IMR-90 (cell line): ENCODE data around the gene TET1. TPM values are rescaled to one million over a fixed set of nuclear protein-coding genes. Genes with fewer than 3 reads are reported as not detected.
A peak's percentile ranks its signal among the peaks of the same experiment; 100 is the strongest.

Source experiments
- ATAC-seq: fragments of 200-7000 bp; cut with Tn5 transposase; 2 replicates; pipeline ENCODE4 v1.9.1; 2020; ENCODE audit warnings: low read depth, mild to moderate bottlenecking, moderate library complexity
- BruUV-seq: library from RNA; stranded (reverse); fragments of 400-500 nt; replicated peaks from 2 replicates; lab custom pipeline; 2021; lab: Mats Ljungman, UMichigan
- CTCF ChIA-PET: fragments of 300-600 bp; formaldehyde crosslinking; extraction: SDS; loops from one replicate; lab custom pipeline; 2021; ENCODE audit warnings: antibody characterized with exemption; lab: Yijun Ruan, JAX
- POLR2A ChIA-PET: fragments of 300-600 bp; sonication (Branson Sonifier 250); formaldehyde crosslinking; loops from one replicate; lab custom pipeline; 2022; ENCODE audit warnings: antibody characterized with exemption; ENCODE audit not compliant: unreplicated experiment; lab: Charles Lee
- DNase-seq: peaks from one replicate; pipeline ENCODE4 v3.0.0; 2013
- H2AFZ ChIP-seq: replicated peaks from 2 replicates; pipeline ENCODE3; 2013; ENCODE audit warnings: low read length, mild to moderate bottlenecking; ENCODE audit not compliant: poor library complexity
- H2AK5ac ChIP-seq: 2 replicates; pipeline ENCODE4 v1.6.1; 2013; ENCODE audit warnings: low read depth, low read length, inconsistent platforms
- H2AK9ac ChIP-seq: replicated peaks from 2 replicates; pipeline ENCODE3; 2013; ENCODE audit warnings: mild to moderate bottlenecking, low read depth, low read length, moderate library complexity; ENCODE audit not compliant: poor library complexity
- H2BK120ac ChIP-seq: 2 replicates; pipeline ENCODE4 v1.6.1; 2013; ENCODE audit warnings: low read depth, low read length, inconsistent platforms
- H2BK15ac ChIP-seq: 3 replicates; pipeline ENCODE4 v1.6.1; 2013; ENCODE audit warnings: low read depth, low read length, inconsistent platforms
- H2BK20ac ChIP-seq: 2 replicates; pipeline ENCODE4 v1.6.1; 2013; ENCODE audit warnings: low read depth, mild to moderate bottlenecking, inconsistent platforms, low read length, moderate library complexity
- H2BK5ac ChIP-seq: 2 replicates; pipeline ENCODE4 v1.6.1; 2013; ENCODE audit warnings: mild to moderate bottlenecking, low read depth, low read length, inconsistent platforms; ENCODE audit not compliant: poor library complexity, severe bottlenecking
- H3K14ac ChIP-seq: replicated peaks from 2 replicates; pipeline ENCODE4 v1.6.1; 2013; ENCODE audit warnings: low read depth, low read length, inconsistent platforms
- H3K18ac ChIP-seq: 2 replicates; pipeline ENCODE4 v1.6.1; 2013; ENCODE audit warnings: low read depth, low read length, control low read depth
- H3K23ac ChIP-seq: 2 replicates; pipeline ENCODE4 v1.6.1; 2013; ENCODE audit warnings: low read depth, low read length, inconsistent platforms
- H3K27ac ChIP-seq: 2 replicates; pipeline ENCODE4 v1.5.1; 2013; ENCODE audit warnings: mild to moderate bottlenecking, control low read depth, low read length; ENCODE audit not compliant: insufficient read depth
- H3K27me3 ChIP-seq: 2 replicates; pipeline ENCODE4 v1.6.1; 2013; ENCODE audit warnings: low read length; ENCODE audit not compliant: control insufficient read depth, insufficient read depth
- H3K36me3 ChIP-seq: 2 replicates; pipeline ENCODE4 v1.6.1; 2013; ENCODE audit warnings: low read length, mixed read lengths; ENCODE audit not compliant: control insufficient read depth, insufficient read depth
- H3K4ac ChIP-seq: 2 replicates; pipeline ENCODE4 v1.6.1; 2013; ENCODE audit warnings: low read depth, low read length, inconsistent platforms
- H3K4me1 ChIP-seq: 2 replicates; pipeline ENCODE4 v1.6.1; 2013; ENCODE audit warnings: low read length, mixed read lengths; ENCODE audit not compliant: control insufficient read depth, insufficient read depth
- H3K4me2 ChIP-seq: 2 replicates; pipeline ENCODE4 v1.6.1; 2013; ENCODE audit warnings: low read depth, mild to moderate bottlenecking, control low read depth, low read length, moderate library complexity
- H3K4me3 ChIP-seq: 2 replicates; pipeline ENCODE4 v1.5.1; 2013; ENCODE audit warnings: low read depth, mild to moderate bottlenecking, control low read depth, low read length, moderate library complexity; ENCODE audit not compliant: insufficient read depth
- H3K56ac ChIP-seq: 2 replicates; pipeline ENCODE4 v1.6.1; 2013; ENCODE audit warnings: low read length, inconsistent platforms; ENCODE audit not compliant: insufficient read depth; ENCODE audit errors: extremely low read depth
- H3K79me1 ChIP-seq, 2 experiments: 2 replicates each; pipeline ENCODE4 v1.6.1; 2013; ENCODE audit warnings: low read length in 2 of 2, inconsistent platforms in 1 of 2, low read depth in 1 of 2
- H3K9ac ChIP-seq: 2 replicates; pipeline ENCODE4 v1.6.1; 2013; ENCODE audit warnings: low read depth, low read length, control low read depth
- H3K9me1 ChIP-seq: 2 replicates; pipeline ENCODE4 v1.6.1; 2013; ENCODE audit warnings: low read length, inconsistent platforms; ENCODE audit not compliant: insufficient read depth
- H3K9me3 ChIP-seq: 2 replicates; pipeline ENCODE4 v1.6.1; 2013; ENCODE audit warnings: low read length; ENCODE audit not compliant: control insufficient read depth, insufficient read depth
- H4K20me1 ChIP-seq: 2 replicates; pipeline ENCODE4 v1.6.1; 2013; ENCODE audit warnings: low read length, inconsistent platforms; ENCODE audit not compliant: insufficient read depth
- H4K5ac ChIP-seq: 2 replicates; pipeline ENCODE4 v1.6.1; 2013; ENCODE audit warnings: mild to moderate bottlenecking, low read depth, low read length, control low read depth
- H4K8ac ChIP-seq, 2 experiments: 2 replicates each; pipeline ENCODE4 v1.6.1; 2013; ENCODE audit warnings: low read depth in 2 of 2, low read length in 2 of 2, control low read depth in 1 of 2, inconsistent platforms in 1 of 2
- H4K91ac ChIP-seq: 2 replicates; pipeline ENCODE4 v1.6.1; 2013; ENCODE audit warnings: low read depth, low read length, inconsistent platforms; ENCODE audit not compliant: insufficient read depth
- BHLHE40 ChIP-seq: fragments of 150-350 bp; IDR thresholded peaks from 2 replicates; pipeline ENCODE4 v1.6.1; 2016; ENCODE audit warnings: mild to moderate bottlenecking, low read depth, low read length
- CEBPB ChIP-seq: IDR thresholded peaks from 2 replicates; pipeline ENCODE4 v1.6.1; 2012; ENCODE audit warnings: low read depth, low read length, improper control_type of control experiment
- CHD1 ChIP-seq: IDR thresholded peaks from 2 replicates; pipeline ENCODE4 v1.6.1; 2012; ENCODE audit warnings: low read depth, low read length, improper control_type of control experiment
- CTCF ChIP-seq: conservative IDR thresholded peaks from 2 replicates; pipeline ENCODE4 v1.5.1; 2012; ENCODE audit warnings: mild to moderate bottlenecking, low read depth, low read length, improper control_type of control experiment
- ELK1 ChIP-seq: fragments of 150-350 bp; IDR thresholded peaks from 2 replicates; pipeline ENCODE4 v1.6.1; 2016; ENCODE audit warnings: low read depth, mild to moderate bottlenecking, low read length, moderate library complexity, borderline replicate concordance
- MAFK ChIP-seq: IDR thresholded peaks from 2 replicates; pipeline ENCODE4 v1.6.1; 2012; ENCODE audit warnings: low read depth, low read length, improper control_type of control experiment
- MAZ ChIP-seq: IDR thresholded peaks from 2 replicates; pipeline ENCODE4 v1.6.1; 2012; ENCODE audit warnings: low read depth, mild to moderate bottlenecking, low read length, improper control_type of control experiment, moderate library complexity, borderline replicate concordance
- NFE2L2 ChIP-seq: fragments of 150-350 bp; IDR thresholded peaks from 2 replicates; pipeline ENCODE4 v1.6.1; 2016; ENCODE audit warnings: low read depth, mild to moderate bottlenecking, low read length
- POLR2A ChIP-seq: IDR thresholded peaks from 2 replicates; pipeline ENCODE4 v1.6.1; 2012; ENCODE audit warnings: mild to moderate bottlenecking, low read depth, low read length
- RAD21 ChIP-seq: IDR thresholded peaks from 2 replicates; pipeline ENCODE4 v1.6.1; 2012; ENCODE audit warnings: low read length, improper control_type of control experiment
- RCOR1 ChIP-seq: IDR thresholded peaks from 2 replicates; pipeline ENCODE4 v1.6.1; 2012; ENCODE audit warnings: mild to moderate bottlenecking, low read length, improper control_type of control experiment; ENCODE audit not compliant: insufficient replicate concordance
- RFX5 ChIP-seq: IDR thresholded peaks from 2 replicates; pipeline ENCODE4 v1.8.0; 2012; ENCODE audit warnings: low read depth, mild to moderate bottlenecking, low read length, moderate library complexity
- USF2 ChIP-seq: fragments of 150-350 bp; IDR thresholded peaks from 2 replicates; pipeline ENCODE4 v1.6.1; 2017; ENCODE audit warnings: mild to moderate bottlenecking, antibody characterized with exemption, low read length, low read depth
- WGBS, 2 experiments: methylation state at CpG; one replicate each; pipeline versions ENCODE4 v1.1.5 to v1.1.7; 2013; ENCODE audit warnings: missing lambda C conversion rate in 2 of 2; ENCODE audit not compliant: insufficient read length in 1 of 2; ENCODE audit errors: extremely low coverage in 2 of 2; 5-methylcytosine and 5-hydroxymethylcytosine counted together
- dilution Hi-C: fragments of 300-500 bp; cut with HindIII; formaldehyde crosslinking; loops from one replicate; pipeline ENCODE4 v1.14.3; 2018; ENCODE audit warnings: low sequenced_read_pairs; ENCODE audit not compliant: unreplicated experiment
- in situ Hi-C: fragments of 300-500 bp; cut with MboI; formaldehyde crosslinking; loops from 3 replicates; pipeline ENCODE4 v1.14.3; 2019; ENCODE audit warnings: low sequenced_read_pairs, inconsistent platforms, mixed read lengths
- intact Hi-C: fragments of 100-400 bp; cut with micrococcal nuclease; formaldehyde crosslinking; loops from 2 replicates; pipeline ENCODE4 v1.10.0; 2022
- polyA plus RNA-seq, 3 experiments: library from polyadenylated mRNA; depleted of rRNA; stranded (reverse); fragments of >200 nt; gene quantifications; 2 replicates each; pipeline ENCODE4 v1.2.3, GENCODE V29; 2012; ENCODE audit warnings: low replicate concordance in 1 of 3
- total RNA-seq: library from RNA; depleted of rRNA; stranded (reverse); fragments of >200 nt; gene quantifications from 2 replicates; pipeline ENCODE4 v1.2.3, GENCODE V29; 2012

The TET1 gene
- total and polyA plus RNA-seq, 2 of the 4 experiments (the other 2 are of a cell fraction), result 1.0 to 4.3 TPM

DNA sequence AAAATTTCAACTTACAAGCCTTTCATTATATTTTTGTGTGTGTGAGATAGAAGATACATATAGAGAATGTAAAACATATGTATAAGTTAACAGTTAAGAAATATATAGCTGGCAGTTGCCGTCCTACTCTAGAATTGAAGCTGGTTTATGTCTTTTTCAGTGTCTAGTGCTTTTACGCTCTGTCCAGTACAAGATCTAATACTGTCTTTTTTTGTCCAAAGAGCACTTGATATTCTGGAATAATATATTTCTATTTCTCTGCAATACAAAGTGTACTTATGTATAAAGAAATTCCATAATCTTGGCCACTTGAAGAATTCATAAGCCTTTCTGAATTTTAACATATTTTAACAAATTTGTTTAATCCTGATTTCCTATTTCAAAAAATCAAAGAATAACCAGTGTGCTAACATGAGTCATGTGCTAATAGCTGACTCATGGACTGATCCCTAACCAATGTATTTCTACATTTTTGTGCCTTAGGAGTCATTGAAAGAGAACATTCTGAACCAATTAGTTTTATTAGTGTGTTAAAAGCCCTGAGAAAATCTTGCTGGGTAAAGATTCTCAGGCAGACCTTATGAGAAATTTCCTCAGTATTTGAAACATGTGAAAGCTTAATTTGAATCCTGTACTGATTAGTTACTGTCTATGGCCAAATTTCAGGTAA, 87.7 kb downstream of the TET1 start (continued):
- TF ChIP-seq NFE2L2, result peak; percentile 70

DNA sequence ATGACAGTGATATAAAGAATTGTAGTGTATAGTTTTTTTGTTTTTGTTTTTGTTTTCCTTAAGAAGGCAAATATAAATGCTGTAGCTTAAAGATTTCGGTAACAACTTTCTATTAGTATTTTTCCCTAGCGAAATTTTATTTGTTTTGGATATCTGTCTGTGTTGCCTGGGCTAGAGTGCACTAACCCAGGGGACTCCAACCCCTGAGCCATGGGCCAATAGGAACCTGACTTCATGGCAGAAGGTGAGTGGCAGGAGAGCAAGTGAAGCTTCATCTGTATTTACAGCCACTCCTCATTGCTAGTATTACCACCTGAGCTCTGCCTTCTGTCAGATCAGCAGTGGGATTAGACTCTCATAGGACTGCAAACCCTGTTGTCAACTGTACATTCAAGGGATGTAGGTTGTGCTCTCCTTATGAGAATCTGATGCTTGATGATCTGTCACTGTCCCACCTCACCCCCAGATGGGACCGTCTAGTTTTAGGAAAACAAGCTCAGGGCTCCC, 95.5 kb downstream of the TET1 start:
- Histone ChIP-seq H3K4me3 (no peak overlapping the region), H2BK20ac (no peak overlapping the region), H3K18ac (no peak overlapping the region), H2AK9ac (no peak overlapping the region), H3K4me2 (no peak overlapping the region), H4K8ac (no peak overlapping the region), H3K4ac (no peak overlapping the region), H3K79me1 (peaks cover 0 to 15% of the 10 kb centered on the region in 2 experiments; a peak in 3 of 4 replicates), H3K23ac (no peak overlapping the region), H3K4me1 (no peaks in the 10 kb centered on the region), H3K56ac (no peak overlapping the region), H3K36me3 (peaks cover 12% of the 10 kb centered on the region), H3K14ac (no peak overlapping the region), H3K27me3 (no peaks in the 10 kb centered on the region), H2BK120ac (no peak overlapping the region), H3K27ac (no peak overlapping the region), H2AK5ac (no peak overlapping the region), H2AFZ (no peak overlapping the region), H2BK5ac (no peak overlapping the region), H3K9me1 (no peaks in the 10 kb centered on the region), H4K5ac (no peak overlapping the region), H2BK15ac (no peak overlapping the region), H4K91ac (no peak overlapping the region), H4K20me1 (no peaks in the 10 kb centered on the region; the same call in 1 of the 2 replicates), H3K9me3 (no peaks in the 10 kb centered on the region), H3K9ac (no peak overlapping the region)
- ATAC-seq, result no peak
- dilution Hi-C loops, result no loop called here
- CTCF ChIA-PET, result no interaction called here
- intact Hi-C loops, result no loop called here
- POLR2A ChIA-PET, result no interaction called here
- in situ Hi-C loops, result no loop called here
- DNase-seq, result no peak
- no CpG with 5 or more reads among the region's 3 CpGs for WGBS, 2 experiments
- BruUV-seq, result no TSS peak
- TF ChIP-seq NFE2L2, result no peak
- TF ChIP-seq POLR2A, result no peak
- TF ChIP-seq BHLHE40, result no peak
- TF ChIP-seq RFX5, result no peak
- TF ChIP-seq RCOR1, result no peak
- TF ChIP-seq RAD21, result no peak
- no peak for TF ChIP-seq CHD1
- TF ChIP-seq CTCF, result no peak
- TF ChIP-seq MAFK, result no peak
- TF ChIP-seq ELK1, result no peak
- no peak for TF ChIP-seq USF2
- TF ChIP-seq CEBPB, result no peak
- TF ChIP-seq MAZ, result no peak
